ENCODE data around the gene PPIP5K2. TPM values are rescaled to one million over a fixed set of nuclear protein-coding genes. Genes with fewer than 3 reads are reported as not detected.
A peak's percentile ranks its signal among the peaks of the same experiment; 100 is the strongest.

The PPIP5K2 gene
- polyA plus RNA-seq, 1 donor from 2014 or later = 25.9 TPM

- Mint-ChIP-seq H3K27ac (no peak overlapping the region), H3K9me3 (peaks cover 0 to 1% (median 0%) of the 10 kb centered on the region in 3 donors), H3K36me3 (peaks cover 9% of the 10 kb centered on the region), H3K4me3 (peak overlapping the region in 1 of 4 donors; percentile 15), H3K4me1 (peaks cover 7 to 36% (median 27%) of the 10 kb centered on the region in 3 donors), H3K27me3 (no peaks in the 10 kb centered on the region)
These were observed 9.7 kb upstream of the PPIP5K2 start for GRCh38 chr5:103110403-103110802.

DNA sequence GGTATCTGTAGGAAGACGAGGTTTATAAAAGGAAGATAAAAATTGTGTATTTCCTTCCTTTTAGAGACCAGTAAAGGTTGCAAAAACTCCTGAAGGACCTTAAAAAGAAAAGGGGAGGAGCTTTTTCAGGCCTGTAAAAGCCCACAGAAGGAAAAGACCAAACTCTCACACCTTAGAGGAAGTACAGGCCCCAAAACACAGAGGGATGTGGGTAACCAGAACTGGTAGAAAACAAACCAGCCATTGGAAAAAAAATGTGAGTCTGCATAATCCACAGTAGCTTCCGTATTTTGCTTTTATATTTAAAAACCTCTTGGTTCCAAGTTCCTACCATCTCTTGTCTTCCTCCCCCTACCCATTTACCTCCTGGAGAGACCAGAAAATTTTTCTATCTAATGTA, 8.6 kb upstream of the PPIP5K2 start:
- Mint-ChIP-seq H3K4me1 (peaks cover 7 to 36% (median 27%) of the 10 kb centered on the region in 3 donors), H3K27me3 (no peaks in the 10 kb centered on the region), H3K27ac (peak overlapping the region in 1 of 3 donors; percentile 46), H3K4me3 (peak overlapping the region in 2 of 4 donors; percentile 47 to 56), H3K36me3 (peaks cover 9% of the 10 kb centered on the region), H3K9me3 (peaks cover 0 to 1% (median 0%) of the 10 kb centered on the region in 3 donors)

GRCh38 chr5:103112910-103113309, 7.2 kb upstream of the PPIP5K2 start:
- H3K36me3 Mint-ChIP-seq = peaks cover 9% of the 10 kb centered on the region
- no peaks in the 10 kb centered on the region for H3K27me3 Mint-ChIP-seq
- H3K9me3 Mint-ChIP-seq = peaks cover 0 to 1% (median 0%) of the 10 kb centered on the region in 3 donors
- H3K27ac Mint-ChIP-seq = no peak overlapping the region
- peaks cover 7 to 36% (median 26%) of the 10 kb centered on the region in 3 donors for H3K4me1 Mint-ChIP-seq
- H3K4me3 Mint-ChIP-seq = no peak overlapping the region

DNA sequence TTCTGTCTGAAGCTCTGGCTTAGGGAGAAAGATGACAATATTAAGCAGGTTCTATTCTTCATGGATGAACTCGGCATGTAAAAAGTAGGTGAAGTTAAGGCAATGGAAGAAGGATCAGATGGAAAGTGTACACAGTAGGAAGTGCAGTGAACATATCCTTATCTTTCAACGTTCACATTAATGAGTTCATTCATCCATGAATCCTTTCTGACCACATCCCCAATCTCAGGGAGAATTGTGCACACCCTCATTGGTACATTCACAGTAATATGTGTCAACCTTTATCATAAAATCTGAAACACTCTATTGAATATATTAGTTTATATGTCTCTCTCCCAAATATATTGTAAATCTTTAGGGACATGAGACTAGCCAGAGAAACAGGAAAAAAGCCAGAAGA, 5.7 kb upstream of the PPIP5K2 start:
- Mint-ChIP-seq H3K4me3 (peak overlapping the region in 1 of 4 donors; percentile 69), H3K27ac (no peak overlapping the region), H3K9me3 (peaks cover 0 to 1% (median 0%) of the 10 kb centered on the region in 3 donors), H3K36me3 (peaks cover 9% of the 10 kb centered on the region), H3K27me3 (no peaks in the 10 kb centered on the region), H3K4me1 (peaks cover 7 to 41% (median 35%) of the 10 kb centered on the region in 3 donors)

DNA sequence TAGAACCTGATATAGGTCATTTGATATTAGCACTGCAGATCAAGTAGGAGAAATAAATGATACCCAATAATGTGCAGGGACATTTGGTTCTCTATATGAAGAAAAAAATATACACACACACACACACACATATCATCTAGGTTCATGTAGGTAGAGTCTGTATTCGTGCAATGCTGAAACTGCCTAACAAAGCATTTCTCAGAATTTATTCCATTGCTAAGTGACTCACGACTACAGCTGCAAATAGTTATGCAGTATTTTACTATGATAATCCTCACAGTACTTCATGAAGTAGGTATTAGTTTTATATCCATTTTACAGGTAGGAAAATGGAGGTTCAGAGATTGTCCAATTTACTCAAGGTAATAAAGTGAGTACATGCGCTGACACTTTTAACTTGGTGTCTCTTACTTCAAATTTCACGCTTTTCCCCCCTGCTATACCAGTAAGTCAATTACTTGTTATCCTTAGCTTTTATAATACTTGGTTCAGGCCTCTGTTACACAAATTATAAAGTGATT, 2.6 kb upstream of the PPIP5K2 start:
- Mint-ChIP-seq H3K9me3 (no peaks in the 10 kb centered on the region), H3K27ac (no peak overlapping the region), H3K27me3 (no peaks in the 10 kb centered on the region), H3K4me3 (no peak overlapping the region), H3K36me3 (peaks cover 4% of the 10 kb centered on the region), H3K4me1 (peaks cover 10 to 40% (median 34%) of the 10 kb centered on the region in 3 donors)

DNA sequence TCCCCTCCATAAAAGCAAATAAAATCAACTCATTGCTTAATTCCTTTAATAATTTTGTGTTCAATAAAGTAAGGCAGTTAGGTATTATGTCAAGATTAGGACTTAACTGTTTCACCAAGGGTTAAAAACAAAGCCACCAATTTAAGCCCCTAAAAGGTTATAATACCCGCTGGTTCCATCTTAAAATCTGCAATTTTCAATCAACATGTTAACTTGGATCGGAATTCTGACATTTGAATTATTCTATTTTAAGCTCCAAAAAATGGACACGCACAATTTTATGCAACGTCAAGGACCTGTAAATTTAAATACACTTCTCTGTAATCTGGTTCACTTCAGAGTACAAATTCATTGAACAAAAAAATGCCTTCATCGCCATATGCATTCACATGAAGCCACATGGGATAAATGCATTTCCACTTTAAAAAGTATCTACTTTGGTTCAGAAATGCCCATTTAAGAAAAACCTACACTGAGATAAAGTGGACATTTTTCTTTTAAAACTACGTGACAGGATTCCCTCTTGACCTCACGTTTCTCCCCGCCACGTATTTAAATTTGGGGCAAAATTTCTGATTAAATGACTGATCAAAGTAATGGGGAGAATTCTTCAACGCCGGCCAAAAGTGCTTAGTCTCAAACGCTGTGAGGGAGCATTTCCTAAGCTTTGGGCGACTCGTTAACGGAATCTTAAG, 884 bp upstream of the PPIP5K2 start:
- Mint-ChIP-seq H3K27ac (peak overlapping the region; percentile 91 to 100 (median 99)), H3K9me3 (no peaks in the 10 kb centered on the region), H3K36me3 (peaks cover 2% of the 10 kb centered on the region), H3K4me3 (peak overlapping the region; percentile 94 to 100 (median 98)), H3K4me1 (peaks cover 15 to 39% (median 35%) of the 10 kb centered on the region in 3 donors), H3K27me3 (no peaks in the 10 kb centered on the region)

DNA sequence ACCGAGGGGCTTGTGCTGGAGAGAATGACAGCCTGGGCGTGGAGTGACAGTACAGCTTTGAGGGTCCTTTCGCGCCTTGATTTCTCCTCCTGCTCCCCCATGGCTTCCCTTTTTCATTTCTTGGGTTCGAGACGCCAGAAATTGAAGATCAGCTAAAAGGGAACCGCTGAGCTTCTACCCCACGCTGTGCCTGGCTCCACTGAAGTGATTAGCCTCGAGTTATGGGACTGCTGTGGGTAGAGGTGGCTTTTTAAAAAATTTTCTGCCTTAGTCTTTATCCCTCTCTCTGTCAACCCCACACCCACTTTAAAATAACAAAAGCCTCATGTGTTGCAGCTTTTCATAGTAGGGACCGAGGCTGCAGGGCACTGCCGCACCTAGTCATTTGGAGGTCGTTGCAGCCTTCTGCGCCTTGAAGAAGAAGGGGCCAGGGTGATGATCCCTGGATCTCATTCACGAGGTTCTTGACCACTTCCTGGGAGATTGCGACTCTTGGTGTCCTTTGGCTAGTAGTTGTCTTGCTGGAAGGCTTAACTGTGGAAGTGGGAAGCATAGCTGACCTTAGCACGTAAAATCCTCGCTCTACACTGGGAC, 603 bp downstream of the PPIP5K2 start:
- peaks cover 2% of the 10 kb centered on the region for H3K36me3 Mint-ChIP-seq
- no peaks in the 10 kb centered on the region for H3K9me3 Mint-ChIP-seq
- peak overlapping the region; percentile 91 to 100 (median 99) for H3K27ac Mint-ChIP-seq
- H3K4me3 Mint-ChIP-seq = peak overlapping the region; percentile 94 to 100 (median 98)
- peaks cover 18 to 36% (median 30%) of the 10 kb centered on the region in 3 donors for H3K4me1 Mint-ChIP-seq
- no peaks in the 10 kb centered on the region for H3K27me3 Mint-ChIP-seq

DNA sequence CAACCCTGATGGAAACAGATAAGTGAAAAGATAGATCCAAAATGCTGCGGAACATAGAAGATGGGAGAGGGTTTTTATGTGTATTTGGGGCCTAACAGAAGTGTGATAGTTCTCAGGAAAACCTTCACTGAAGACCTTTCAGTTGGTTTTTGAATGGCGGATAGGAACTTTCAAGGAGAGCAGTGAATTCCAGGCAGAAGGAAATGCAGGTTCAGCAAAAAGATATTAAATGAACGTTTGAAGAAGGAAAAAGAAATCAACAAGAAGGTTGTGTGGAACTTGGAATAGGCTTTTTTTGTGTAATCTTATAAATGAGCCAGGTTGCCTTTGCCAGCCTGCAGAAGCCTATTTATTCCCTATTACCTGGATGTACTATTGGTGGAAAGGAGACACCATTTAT, 2.1 kb downstream of the PPIP5K2 start:
- Mint-ChIP-seq H3K27ac (no peak overlapping the region), H3K36me3 (no peaks in the 10 kb centered on the region), H3K27me3 (no peaks in the 10 kb centered on the region), H3K4me1 (peaks cover 21 to 42% (median 40%) of the 10 kb centered on the region in 3 donors), H3K4me3 (peak overlapping the region in 2 of 4 donors; percentile 11 to 94), H3K9me3 (no peaks in the 10 kb centered on the region)

DNA sequence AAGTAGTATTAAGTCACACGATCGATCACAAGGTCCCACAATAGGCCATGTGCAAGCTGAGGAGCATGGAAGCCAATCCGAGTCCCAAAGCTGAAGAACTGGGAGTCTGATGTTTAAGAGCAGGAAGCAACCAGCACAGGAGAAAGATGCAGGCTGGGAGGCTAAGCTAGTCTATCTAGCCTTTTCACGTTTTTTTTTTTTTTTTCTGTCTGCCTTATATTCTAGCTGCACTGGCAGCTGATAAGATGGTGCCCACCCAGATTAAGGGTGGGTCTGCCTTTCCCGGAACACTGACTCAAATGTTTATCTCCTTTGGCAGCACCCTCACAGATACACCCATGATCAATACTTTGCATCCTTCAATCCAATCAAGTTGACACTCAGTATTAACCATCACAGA, 6.5 kb downstream of the PPIP5K2 start:
- H3K27ac Mint-ChIP-seq = no peak overlapping the region
- H3K27me3 Mint-ChIP-seq = no peaks in the 10 kb centered on the region
- no peak overlapping the region for H3K4me3 Mint-ChIP-seq
- H3K4me1 Mint-ChIP-seq = peaks cover 22 to 40% (median 38%) of the 10 kb centered on the region in 3 donors
- no peaks in the 10 kb centered on the region for H3K9me3 Mint-ChIP-seq
- H3K36me3 Mint-ChIP-seq = no peaks in the 10 kb centered on the region

GRCh38 chr5:103127292-103127817, 7.3 kb downstream of the PPIP5K2 start:
- Mint-ChIP-seq H3K9me3 (no peaks in the 10 kb centered on the region), H3K27ac (no peak overlapping the region), H3K36me3 (no peaks in the 10 kb centered on the region), H3K4me1 (peaks cover 16 to 32% (median 30%) of the 10 kb centered on the region in 3 donors), H3K27me3 (no peaks in the 10 kb centered on the region), H3K4me3 (no peak overlapping the region)

DNA sequence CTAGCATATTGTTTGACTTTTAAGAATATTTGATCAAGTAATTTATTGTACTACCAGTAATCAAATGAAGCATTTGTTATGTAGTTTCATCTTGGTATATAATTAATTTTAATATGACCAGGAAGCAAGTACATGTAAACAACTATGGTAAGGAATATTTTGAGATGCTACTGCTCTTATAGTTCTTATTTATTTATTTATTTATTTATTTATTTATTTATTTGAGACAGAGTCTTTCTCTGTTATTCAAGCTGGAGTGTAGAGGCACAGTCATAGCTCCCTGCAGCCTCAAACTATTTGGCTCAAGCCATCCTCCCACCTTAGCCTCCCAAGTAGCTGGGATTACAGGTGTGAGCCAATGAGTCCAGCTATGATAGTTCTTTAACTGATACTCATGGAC, 8.1 kb downstream of the PPIP5K2 start:
- Mint-ChIP-seq H3K4me1 (peaks cover 10 to 32% (median 23%) of the 10 kb centered on the region in 3 donors), H3K9me3 (no peaks in the 10 kb centered on the region), H3K27me3 (no peaks in the 10 kb centered on the region), H3K27ac (no peak overlapping the region), H3K4me3 (no peak overlapping the region), H3K36me3 (no peaks in the 10 kb centered on the region)

DNA sequence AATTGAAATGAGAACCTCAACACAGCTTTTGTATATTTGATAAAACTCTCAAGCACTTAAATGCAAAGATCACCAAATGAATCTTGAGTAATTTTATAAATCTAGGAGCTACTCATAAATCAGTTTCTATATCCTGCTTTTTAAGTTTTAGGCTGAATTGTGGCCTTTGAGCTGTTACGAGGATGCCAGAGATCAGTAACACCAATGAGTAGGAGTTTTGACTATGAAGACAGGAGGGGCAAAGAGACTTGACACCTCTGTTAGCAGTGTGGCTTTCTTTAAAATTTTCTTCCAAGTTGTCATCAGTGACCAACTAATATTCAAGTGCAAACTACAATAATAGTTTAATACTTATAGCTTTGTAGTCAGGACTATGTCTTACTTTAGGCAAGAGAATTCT, 12.6 kb downstream of the PPIP5K2 start:
- Mint-ChIP-seq H3K27me3 (no peaks in the 10 kb centered on the region), H3K4me3 (no peak overlapping the region), H3K27ac (peak overlapping the region in 1 of 3 donors; percentile 1), H3K4me1 (peaks cover under 1 to 14% (median 13%) of the 10 kb centered on the region in 3 donors), H3K9me3 (no peaks in the 10 kb centered on the region), H3K36me3 (no peaks in the 10 kb centered on the region)

DNA sequence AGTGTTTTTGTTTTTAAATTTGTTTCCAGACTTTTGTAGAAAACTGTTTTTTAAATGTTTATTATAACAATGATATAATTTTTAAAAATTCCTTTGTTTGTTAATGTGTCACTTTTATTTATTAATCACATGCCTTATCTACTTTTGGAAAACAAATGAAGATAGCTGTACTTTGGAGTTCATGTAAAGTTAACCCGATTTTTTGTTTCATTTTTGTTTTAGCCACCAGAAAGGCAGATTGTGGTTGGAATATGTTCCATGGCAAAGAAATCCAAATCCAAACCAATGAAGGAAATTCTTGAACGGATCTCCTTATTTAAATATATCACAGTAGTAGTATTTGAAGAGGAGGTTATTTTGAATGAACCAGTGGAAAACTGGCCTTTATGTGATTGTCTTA, 13.1 kb downstream of the PPIP5K2 start:
- Mint-ChIP-seq H3K36me3 (no peaks in the 10 kb centered on the region), H3K9me3 (no peaks in the 10 kb centered on the region), H3K4me3 (no peak overlapping the region), H3K4me1 (peaks cover 0 to 13% (median 13%) of the 10 kb centered on the region in 3 donors), H3K27ac (no peak overlapping the region), H3K27me3 (no peaks in the 10 kb centered on the region)

GRCh38 chr5:103135461-103135860, 15.4 kb downstream of the PPIP5K2 start:
- Mint-ChIP-seq H3K27ac (no peak overlapping the region), H3K4me3 (no peak overlapping the region), H3K27me3 (no peaks in the 10 kb centered on the region), H3K9me3 (no peaks in the 10 kb centered on the region), H3K4me1 (peaks cover 0 to 6% (median 6%) of the 10 kb centered on the region in 3 donors), H3K36me3 (no peaks in the 10 kb centered on the region)

- Mint-ChIP-seq H3K27ac (no peak overlapping the region), H3K4me3 (no peak overlapping the region), H3K27me3 (no peaks in the 10 kb centered on the region), H3K4me1 (no peaks in the 10 kb centered on the region), H3K36me3 (no peaks in the 10 kb centered on the region), H3K9me3 (no peaks in the 10 kb centered on the region)
These were observed 18.1 kb downstream of the PPIP5K2 start for GRCh38 chr5:103138202-103138690.
